OCI-LY7 (cell line): ENCODE data around the gene LSAMP.

Experiments used
- CTCF ChIP-seq: fragments of 200-600 bp; sonication (generic); conservative IDR thresholded peaks from 2 replicates; pipeline ENCODE4 v1.5.1; 2014; ENCODE audit warnings: mild to moderate bottlenecking, antibody characterized with exemption, low read length, moderate library complexity, mixed read lengths
- EZH2phosphoT487 ChIP-seq: fragments of 200-600 bp; sonication (generic); IDR thresholded peaks from 2 replicates; pipeline ENCODE4 v1.6.1; 2018; ENCODE audit warnings: low read depth, borderline replicate concordance, mild to moderate bottlenecking, mixed run types, antibody characterized with exemption, low read length, moderate library complexity, mixed read lengths

GRCh38 chr3:116267116-116267515 is 178.2 kb downstream of the LSAMP start:
- TF ChIP-seq CTCF (no peak), EZH2phosphoT487 (no peak)
